CD1c-positive myeloid dendritic cell (primary cell): Measurements from ENCODE around the gene XRCC6.
"Not testable (repeated sequence)": the region's sequence is repeated elsewhere in the genome, so short reads cannot be mapped to it uniquely, and the experiment has no call there.

Source experiments
- DNase-seq: peaks from one replicate; pipeline ENCODE4 v3.0.0-alpha.2; 2016; ENCODE audit errors: extremely low spot score

The XRCC6 gene

DNA sequence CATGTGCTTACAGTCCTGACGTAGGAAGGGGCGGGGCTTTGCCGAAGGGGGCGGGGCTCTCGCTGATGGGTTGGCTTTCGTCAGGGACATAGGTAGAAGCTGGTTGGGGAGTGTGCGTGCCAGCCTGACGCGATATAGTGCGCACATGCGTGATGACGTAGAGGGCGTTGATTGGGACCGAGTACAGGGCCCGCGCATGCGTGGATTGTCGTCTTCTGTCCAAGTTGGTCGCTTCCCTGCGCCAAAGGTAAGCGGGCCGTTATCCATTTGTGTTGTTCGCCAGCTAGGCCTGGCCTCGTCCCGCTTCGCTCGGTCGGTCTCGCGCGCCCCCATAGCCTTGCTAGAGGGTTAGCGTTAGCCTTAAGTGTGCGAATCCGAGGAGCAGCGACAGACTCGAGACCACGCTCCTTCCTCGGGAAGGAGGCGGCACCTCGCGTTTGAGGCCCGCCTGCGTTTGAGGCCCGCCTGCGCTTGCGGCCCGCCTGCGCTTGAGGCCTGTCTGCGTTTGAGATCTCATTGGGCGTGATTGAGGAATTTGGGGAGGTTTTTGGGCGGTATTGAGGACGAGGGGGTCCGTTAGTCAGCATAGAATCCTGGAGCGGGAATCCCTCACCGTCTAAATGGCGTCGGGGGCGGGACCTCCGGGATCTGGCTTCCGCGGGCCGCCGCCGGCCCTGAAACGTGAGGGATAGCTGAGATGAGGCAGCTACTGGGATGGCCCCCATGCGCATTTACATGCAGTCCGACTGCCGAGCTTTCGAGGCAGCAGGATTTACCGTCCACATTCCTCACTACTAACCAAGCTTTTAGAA, at the start of gene XRCC6:
Gene XRCC6, plus strand, starts transcription at position 197 of the 812 bp plus-strand sequence. CDS start 710 bp downstream, outside the sequence.
- DNase-seq: peak; percentile 100

DNA sequence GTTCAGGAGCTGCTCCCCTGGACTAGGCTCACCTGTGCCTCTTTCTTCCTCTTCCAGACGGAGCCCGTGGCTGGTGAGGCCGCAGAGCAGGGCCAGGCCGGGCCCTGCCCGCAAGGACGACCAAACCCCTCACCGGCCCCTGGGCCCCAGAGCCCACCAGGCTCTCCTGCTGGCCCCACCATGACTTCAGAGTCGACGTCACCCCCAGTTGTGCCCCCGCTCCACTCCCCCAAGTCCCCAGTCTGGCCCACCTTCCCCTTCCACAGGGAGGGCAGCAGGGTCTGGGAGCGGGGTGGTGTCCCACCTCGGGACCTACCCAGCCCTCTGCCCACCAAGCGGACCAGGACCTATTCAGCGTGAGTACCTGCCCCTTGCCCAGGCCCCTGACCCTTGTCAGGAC, 49.3 kb upstream of the XRCC6 start:
- no peak for DNase-seq

DNA sequence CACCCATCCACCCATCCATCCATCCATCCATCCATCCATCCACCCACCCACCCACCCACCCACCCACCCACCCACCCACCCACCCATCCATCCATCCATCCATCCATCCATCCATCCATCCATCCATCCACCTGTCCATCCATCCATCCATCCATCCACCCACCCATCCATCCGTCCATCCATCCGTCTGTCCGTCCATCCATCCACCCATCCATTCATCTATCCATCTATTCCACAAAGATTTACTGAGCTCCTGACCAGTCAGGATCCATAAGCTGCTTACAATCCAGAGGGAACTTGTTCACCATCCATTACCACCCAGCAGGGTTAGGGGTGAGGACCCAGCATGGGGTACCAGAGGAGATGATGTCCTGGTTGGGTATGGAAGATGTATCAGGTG, 48.8 kb upstream of the XRCC6 start:
- not testable (repeated sequence) for DNase-seq

DNA sequence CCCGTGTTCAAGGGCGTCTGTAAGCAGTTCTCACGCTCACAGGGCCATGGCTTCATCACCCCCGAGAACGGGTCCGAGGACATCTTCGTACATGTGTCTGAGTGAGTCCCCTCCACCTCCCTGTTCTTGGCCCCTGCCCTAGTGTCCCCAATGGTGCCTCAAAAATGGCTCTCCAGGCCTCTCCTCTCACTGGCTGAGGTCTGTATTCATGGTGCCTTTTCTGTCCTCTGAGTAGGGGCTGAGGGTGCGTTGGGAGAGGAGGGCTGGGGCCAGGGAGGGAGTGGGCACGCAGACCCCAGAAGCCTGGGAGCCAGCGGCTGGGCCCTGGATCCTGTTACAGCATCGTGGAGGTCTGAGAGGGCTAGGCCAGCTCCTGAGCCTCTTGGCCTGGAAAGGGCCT, 47.4 kb upstream of the XRCC6 start:
- no peak for DNase-seq

DNA sequence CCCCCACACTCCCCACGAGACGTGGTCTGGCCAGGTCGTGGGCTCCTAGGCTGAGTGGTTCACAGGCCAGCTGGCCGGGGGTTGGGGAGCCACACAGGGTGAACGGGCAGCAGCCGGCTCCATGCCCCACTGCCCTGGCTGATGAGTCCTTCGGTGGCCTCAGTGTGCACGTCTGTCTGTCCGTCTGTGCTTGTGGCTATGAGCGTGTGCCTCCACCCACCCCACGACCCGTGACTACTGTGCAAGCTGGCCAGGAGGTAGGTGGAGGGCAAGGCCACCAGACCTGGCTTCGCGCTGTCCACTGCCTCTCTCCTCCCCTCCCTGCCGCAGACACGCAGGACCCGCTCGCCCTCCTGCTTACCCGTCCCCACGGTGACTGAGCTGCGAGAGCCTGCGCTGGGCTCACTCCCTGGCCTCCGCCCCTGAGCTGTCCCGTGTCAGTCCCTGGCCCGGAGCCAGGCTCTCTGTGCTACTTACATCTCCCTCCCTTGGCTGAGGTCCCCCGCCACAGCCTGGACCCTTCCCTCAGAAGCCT, 46.2 kb upstream of the XRCC6 start:
- no peak for DNase-seq

DNA sequence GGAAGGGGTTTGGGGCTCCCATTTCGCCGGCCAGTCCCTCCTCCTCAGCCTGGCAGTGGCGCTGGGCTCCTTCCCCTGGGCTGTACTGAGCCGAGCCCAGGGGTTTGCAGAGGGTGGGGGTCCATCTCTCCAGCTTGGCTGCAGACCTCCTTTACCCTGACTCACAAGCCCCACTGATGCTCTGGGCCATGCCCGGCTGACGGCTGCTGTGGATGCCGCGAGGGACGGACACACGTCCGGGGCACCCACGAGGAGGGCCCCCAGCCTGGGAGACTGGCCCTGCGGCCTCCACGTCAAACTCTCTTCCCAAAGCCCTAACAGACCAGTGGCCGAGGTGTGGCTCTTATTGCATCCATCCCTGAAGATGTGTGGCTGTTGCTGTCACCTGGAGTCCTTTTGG, 45.6 kb upstream of the XRCC6 start:
- DNase-seq: no peak

DNA sequence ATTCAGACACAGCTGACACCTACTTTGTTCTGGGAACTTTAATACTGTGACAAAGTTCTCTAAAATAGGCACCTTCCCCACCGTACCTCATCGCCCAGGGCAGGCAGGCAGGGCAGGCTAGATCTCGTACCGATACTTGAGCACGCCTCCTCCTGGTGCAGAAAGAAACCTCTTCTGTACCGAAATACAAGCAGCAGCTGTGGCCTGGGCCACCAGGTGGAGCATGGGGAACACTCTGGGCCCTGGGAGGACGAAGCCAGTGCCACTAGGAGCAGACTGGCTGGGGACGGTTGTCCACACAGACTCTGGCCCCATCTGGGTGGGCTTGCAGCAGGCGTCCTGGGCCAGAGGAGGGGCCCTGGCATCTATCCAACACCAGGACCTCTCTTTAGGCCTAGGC, 44.2 kb upstream of the XRCC6 start:
- DNase-seq: peak; percentile 47

DNA sequence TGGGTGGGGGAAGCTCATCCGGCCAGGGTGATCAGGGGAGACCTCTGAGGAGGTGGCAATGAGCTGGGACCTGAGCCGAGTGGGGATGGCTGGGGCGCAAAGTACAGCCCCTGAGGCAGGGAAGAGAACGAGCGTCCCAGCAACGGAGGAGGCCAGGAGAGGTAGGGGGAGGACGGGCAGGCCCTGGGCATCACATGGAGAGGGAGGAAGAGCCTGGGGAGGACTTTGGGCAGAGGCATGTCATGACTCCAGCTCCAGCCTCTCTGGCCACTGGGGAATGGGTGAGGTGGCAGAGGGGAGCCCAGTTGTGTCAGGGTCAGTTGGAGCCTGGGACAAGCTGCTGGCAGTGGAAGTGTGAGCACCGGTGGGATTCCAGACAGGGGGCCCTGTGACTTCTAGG, 43.0 kb upstream of the XRCC6 start:
- no peak for DNase-seq

DNA sequence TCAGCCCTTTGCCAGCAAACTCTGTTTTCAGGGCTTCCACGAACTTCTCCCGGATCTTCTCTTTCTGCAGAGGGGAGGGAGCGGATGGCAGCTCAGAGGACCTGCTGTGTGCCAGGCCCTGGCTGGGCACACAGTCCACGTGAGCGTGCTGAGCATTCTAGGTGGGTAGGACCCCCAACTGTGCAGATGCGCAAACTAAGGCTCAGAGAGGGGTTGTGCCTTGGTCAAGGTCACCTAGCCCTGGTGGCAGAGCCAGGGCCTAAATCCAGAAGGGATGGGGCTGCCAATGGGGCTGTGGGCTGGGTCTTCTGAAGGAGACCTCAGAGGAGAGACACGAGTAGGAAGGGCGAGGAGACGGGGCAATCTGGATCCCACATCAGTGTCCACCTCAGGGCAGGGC, 42.3 kb upstream of the XRCC6 start:
- no peak for DNase-seq

DNA sequence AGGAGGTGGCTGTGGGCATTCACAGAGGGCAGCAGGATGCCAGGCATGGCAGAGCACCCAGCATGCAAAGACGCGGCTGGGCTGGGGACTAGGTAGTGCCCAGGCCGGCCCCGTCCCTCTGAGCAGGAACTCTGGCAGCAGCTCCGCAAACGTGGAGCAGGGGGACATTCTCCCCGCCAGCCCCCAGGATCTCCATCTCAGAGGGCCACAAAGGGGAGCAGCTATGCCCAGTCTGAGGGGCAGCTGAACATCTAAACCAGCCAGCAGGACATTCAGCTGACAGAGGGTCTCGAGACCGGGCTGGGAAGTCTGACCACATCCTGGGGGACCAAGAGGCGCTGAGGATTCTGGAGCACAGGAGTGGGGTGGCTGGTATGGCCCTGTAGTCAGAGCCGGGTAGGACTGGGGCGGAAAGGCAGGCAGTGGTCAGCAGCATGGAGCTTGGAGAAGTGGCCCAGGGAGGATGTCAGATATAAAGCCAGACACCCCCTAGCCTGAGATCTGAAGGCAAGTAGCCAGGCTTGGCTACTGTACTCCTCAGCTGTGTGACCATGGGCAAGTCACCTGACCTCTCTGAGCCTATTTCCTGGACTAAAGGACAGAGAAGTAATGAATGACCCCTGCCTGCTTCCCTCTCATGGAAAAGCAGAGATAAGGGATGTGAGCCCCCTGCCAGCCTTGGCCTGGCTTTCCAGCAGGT, 41.6 kb upstream of the XRCC6 start:
- DNase-seq: no peak

DNA sequence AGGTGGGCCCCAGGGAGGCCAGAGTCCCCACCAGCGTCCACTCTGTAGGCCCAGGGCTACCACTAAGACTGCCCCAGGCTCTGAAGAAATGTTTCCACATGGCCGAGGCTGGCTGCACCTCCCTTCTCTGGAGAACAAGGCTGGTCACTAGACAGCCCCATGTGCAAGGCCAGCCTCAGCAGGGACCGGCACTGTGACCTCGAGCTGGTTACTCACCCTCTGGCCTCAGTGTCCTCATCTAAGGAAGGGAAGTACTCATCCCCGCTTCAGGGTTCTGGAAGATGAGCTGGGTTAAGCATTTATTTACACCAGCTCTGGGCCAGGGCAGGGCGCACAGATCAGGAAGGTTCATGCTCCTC, 41.1 kb upstream of the XRCC6 start:
- DNase-seq: no peak

DNA sequence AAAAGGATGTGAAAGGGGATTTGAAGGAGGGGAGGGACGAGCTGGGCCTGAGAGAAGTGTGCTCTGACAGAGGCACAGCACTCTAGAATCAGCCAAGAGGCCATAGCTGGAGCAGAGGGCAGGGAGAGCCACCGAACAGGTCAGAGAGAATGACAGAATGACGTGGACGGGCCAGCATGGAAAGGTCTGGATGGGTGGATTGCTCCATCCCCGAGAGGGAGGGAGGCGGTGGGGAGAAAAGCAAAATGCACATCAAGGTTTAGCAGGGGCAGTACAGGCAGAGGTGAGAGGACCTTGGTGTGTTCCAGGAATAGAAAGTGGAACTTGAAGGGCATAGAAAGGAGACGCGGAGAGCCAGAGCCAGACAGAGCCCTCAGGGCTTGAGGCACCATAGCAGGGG, 38.4 kb upstream of the XRCC6 start:
- DNase-seq: peak; percentile 29

DNA sequence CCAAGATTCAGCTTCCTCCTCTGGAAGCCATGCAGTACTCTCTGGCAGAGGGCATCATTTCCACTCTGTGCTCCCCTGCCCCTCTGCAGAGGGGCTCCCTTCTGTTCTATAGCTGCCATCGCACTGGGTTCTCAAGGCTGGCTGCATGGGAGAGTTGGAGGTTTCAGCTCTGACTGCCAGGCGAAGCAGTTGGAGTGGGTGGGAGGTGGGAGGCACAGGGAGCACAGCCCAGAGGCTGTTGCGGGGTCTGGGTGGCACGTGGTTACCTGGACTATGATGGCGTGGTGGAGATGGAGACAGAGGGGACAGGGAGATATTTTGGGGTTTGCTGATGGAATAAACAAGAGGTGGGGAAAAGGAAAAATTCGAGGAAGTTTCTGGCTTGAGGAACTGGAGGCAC, 36.2 kb upstream of the XRCC6 start:
- DNase-seq: no peak

DNA sequence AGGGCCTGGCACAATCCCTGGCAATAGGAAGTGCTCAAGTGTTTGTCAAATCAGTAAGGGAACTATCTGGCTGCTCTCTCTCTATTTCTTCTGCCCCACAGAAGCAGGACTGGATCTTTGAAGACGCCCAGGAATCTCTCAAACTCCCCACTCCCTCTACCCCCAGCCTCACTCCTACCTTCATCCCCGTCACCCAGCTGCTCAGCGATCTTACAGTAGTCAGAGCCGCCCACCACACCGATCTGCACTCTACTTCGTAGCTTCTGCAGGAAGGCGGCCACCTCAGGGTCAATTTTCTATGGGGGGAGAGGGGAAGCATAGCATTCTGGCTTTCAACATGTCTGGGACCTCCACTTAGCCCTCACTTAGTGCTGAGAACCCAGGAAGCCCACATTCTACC, 35.2 kb upstream of the XRCC6 start:
- no peak for DNase-seq

DNA sequence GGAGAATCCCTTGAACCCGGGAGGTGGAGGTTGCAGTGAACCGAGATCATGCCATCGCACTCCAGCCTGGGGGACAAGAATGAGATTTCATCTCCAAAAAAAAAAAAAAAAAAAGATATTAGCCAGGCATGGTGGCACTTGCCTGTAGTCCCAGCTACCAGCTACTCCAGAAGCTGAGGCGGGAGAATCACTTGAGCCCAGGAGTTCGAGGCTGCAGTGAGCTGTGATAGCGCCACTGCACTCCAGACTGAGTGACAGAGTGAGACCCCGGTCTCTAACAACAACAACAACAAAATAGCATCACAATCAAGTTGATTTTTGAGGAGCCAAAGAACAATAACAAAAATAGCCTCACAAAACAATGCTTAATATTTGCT, 33.8 kb upstream of the XRCC6 start:
- no peak for DNase-seq

DNA sequence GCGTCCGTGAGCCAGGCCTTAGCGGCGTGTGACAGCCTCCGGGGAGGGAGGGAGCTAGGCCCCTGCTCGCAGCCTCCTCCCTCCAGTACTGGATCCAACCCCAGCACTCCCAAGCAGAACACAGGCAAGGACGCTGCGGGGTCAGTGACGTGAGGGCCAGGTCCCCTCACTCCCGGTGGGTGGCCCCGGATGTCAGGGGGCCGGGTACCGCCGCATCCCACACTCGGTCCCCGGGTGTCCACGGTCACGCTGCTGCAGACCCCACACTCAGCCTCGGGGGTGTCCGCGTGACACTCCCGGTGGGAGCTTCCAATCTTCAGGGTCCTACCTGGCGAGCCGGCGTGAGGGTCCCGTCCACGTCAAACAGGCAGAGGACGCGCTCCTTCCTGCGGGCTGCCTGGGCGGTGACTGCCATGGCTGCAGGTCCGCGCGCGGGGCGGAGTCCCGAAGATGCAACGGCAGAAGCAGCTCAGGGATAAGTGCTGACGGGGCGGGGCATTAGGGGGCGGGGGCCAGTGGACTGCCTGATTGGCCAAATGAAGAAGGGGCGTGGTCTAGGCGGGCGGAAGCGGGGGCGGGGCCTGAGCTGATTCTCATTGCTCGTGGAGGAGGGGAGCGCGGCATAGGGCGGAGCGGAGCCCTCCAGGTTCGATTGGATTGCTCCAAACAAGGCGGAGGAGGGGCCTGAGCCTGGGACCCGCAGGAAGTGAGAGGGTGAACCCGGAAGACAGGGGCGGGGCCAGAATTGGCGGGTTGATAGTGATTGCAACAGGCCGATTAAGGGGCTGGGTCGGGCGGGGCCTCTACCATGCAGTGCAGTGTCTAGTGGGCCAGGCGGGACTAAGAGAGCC, 31.5 kb upstream of the XRCC6 start, which contains the start of gene PMM1:
Gene PMM1, minus strand, starts transcription at position 450 of the 851 bp plus-strand sequence. Its CDS starts 35 bp downstream, at position 415.
- peak; percentile 100 for DNase-seq

DNA sequence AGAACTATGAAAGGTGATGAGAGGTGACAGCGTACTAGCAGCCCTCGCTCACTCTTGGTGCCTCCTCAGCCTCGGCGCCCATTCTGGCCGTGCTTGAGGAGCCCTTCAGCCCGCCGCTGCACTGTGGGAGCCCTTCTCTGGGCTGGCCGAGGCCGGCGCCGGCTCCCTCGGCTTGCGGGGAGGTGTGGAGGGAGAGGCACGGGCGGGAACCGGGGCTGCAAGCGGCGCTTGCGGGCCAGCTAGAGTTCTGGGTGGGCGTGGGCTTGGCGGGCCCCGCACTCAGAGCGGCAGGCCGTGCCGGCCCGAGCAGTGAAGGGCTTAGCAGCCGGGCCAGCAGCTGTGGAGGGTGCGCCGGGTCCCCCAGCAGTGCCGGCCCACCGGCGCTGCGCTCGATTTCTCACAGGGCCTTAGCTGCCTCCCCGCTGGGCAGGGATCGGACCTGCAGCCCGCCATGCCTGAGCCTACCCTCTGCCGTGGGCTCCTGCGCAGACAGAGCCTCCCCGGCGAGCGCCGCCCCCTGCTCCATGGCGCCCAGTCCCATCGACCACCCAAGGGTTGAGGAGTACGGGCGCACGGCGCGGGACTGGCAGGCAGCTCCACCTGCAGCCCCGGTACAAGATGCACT, 27.6 kb upstream of the XRCC6 start:
- DNase-seq: not testable (repeated sequence)

DNA sequence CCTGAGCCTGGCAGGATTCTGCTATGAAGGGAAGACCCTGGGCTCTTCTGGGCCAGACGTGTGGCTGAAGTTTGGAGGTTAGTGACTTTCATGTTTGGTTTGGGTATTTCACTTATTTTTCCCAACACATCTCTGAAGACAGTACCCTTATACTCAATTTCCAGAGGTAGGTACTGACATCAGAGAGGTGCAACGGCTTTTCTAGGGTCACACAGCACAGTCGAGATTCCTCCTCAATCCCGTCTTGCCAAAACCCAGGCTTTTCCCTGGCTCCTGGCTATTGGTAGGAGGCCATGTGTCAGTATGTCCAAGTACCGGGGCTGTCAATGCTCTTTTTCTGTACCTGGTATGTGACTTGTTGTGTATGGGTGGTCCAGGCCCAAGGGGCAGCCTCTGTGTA, 25.4 kb upstream of the XRCC6 start:
- no peak for DNase-seq

DNA sequence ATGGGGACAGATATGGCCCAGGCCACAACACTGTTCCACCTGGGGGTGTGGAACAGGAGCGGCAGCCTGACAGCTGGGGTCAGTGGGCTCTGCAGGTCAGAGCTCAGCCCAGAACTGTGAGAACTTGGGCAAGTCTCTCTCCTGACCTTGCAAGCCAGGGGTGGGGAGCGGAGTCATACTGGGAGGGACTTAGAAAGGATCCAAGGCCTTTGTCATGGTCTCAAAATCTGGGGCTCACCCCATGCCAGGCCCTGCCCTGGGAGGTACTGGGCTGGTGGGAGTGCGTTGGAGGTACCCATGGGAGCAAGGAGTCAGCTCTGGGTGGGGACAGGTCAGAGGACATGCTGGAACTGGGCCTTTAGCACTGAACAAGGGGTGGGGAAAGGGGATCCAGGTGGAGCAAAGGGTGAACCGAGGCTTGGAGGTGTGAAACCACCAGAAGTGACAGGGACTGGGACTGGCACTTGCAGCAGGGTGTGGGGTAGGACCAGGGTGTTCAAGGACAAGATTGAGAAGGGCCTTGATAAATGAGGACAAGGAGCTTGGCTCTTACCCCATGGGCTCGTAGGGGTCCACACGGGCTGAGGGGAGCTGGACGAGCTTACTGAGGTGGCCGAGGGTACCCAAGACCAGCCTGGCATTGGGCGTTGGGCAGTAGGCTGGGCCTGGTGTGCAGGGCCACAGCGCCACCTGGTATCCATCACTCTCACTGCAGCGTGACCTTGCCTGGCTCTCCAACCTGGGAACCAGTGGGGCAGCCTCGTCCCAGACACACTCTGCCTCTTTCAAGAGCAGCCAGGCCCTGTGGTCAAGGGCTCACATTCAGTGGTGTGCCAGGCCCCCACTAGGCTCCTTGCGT, 24.1 kb upstream of the XRCC6 start:
- DNase-seq: peak; percentile 42

DNA sequence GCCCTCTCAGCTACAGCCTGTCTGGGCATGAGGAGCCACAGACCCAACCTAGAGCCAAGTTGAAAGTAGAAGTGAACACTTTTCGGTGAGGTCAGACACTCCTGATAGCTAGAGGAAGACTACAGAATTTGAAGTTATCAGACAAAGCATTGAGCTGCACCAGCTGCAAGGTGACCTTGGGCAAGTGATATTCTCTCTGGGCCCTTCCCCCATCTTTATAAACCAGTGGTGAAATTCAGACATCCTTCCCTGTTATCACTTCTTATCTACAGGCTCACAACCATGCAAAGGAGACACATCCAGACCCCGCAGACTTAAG, 23.5 kb upstream of the XRCC6 start:
- DNase-seq: no peak

DNA sequence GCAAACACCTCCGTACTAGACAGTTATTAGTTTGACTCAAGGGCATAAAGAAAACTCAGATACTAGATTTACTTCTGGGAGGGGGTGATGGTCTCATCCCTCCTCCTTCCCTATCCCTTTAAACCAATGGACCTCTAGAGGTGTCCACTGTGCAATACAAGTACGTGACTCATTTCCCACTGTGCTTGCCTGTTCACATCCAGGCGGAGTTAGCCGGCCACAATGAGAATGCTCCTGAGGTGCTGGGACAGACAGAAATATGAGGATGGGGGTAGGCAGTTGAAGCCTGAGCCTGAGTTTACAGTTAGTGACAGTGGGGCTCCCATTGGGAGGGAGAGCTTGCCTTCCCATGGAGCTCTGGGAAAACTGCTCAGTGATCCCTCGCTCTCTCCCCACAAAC, 23.0 kb upstream of the XRCC6 start:
- DNase-seq: no peak
